HTERT RPE-1 (cell line): ENCODE measurements around the gene SDF2.
"Not testable (repeated sequence)": the region's sequence is repeated elsewhere in the genome, so short reads cannot be mapped to it uniquely, and the experiment has no call there.

Experiments
- in situ Hi-C: fragments of 300-500 bp; cut with MboI; formaldehyde crosslinking; loops from 4 replicates; pipeline ENCODE4 v1.14.3; 2020; ENCODE audit warnings: low sequenced_read_pairs

Gene SDF2

GRCh38 chr17:28635506-28635905, 26.2 kb downstream of the SDF2 start:
- in situ Hi-C loops: no loop called here

- in situ Hi-C loops: no loop called here
Measured at GRCh38 chr17:28634206-28634865, 27.4 kb downstream of the SDF2 start.

GRCh38 chr17:28626818-28627217, 34.9 kb downstream of the SDF2 start:
- in situ Hi-C loops: no loop called here

DNA sequence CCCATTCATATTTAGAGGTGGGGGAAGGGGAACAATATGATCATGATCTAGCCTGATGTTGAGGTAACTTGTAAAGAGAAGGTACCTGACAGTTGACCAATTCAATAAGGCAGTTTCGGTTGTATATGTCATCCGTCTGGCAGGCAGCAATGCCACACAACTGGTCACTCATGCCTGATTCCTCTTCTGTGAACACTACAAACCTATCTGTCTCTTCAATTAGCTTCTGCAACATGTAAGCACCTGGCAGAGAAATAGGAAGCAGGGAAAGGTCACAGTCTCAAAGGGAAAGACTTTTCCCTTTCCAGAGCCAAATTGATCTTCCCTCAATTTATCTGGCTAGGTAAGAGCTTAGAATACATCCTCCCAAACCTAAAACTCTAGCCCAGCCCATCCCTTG, 37.6 kb downstream of the SDF2 start:
- in situ Hi-C loops: no loop called here

- in situ Hi-C loops: no loop called here
Measured at GRCh38 chr17:28623696-28624095, 38.0 kb downstream of the SDF2 start.

GRCh38 chr17:28622186-28622585, 39.5 kb downstream of the SDF2 start:
- in situ Hi-C loops: no loop called here

- in situ Hi-C loops: no loop called here
Measured at GRCh38 chr17:28620010-28620409, 41.7 kb downstream of the SDF2 start.

DNA sequence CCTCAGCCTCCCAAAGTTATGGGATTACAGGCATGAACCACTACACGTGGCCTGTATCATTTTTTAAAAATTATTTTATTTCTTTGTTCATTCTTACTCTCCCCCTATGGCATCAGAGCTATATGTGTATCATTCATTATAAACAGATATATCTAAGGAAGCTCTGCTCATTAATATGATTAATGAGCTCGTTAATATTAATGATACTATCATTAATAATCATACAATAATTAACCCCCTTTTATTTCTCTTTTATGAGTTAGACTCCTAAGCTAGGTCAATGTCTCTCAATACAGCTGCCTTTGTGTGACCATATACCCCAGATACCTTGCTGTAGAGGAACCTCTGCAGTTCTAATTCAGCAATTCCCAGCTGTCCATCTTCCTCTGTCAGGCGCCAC, 43.2 kb downstream of the SDF2 start:
- in situ Hi-C loops: no loop called here

- in situ Hi-C loops: no loop called here
Measured at GRCh38 chr17:28616281-28616680, 45.4 kb downstream of the SDF2 start.

GRCh38 chr17:28615260-28615940, 46.3 kb downstream of the SDF2 start:
- in situ Hi-C loops: no loop called here

GRCh38 chr17:28613931-28614381, 47.8 kb downstream of the SDF2 start, which contains the start of gene RSKR:
TSS of gene RSKR (minus strand) at chr17:28614185. CDS start at chr17:28614161, 24 bp downstream.
- in situ Hi-C loops: no loop called here

- in situ Hi-C loops: no loop called here
Measured at GRCh38 chr17:28612936-28613872, 48.5 kb downstream of the SDF2 start.

- in situ Hi-C loops: no loop called here
Measured at GRCh38 chr17:28612531-28612930, 49.2 kb downstream of the SDF2 start.

DNA sequence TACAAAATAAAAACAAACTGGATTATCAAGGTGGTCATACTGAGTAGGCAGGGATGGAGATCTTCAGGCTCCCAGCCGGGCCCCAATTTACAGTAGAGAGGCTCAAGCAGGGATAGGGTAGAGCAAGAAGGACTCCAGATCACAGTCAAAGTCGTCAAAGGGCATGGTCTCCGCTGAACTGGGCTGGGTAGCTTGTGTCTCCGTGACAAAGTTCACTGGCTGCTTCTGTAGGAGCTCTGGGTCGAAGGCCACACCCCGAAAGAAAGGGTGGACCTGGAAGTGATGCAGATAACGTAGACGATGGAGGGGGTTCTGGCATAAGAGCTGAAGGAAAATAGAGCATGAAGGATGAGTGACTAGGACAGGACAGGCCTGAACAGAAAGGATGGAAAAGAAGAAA, 51.3 kb downstream of the SDF2 start:
- in situ Hi-C loops: no loop called here

DNA sequence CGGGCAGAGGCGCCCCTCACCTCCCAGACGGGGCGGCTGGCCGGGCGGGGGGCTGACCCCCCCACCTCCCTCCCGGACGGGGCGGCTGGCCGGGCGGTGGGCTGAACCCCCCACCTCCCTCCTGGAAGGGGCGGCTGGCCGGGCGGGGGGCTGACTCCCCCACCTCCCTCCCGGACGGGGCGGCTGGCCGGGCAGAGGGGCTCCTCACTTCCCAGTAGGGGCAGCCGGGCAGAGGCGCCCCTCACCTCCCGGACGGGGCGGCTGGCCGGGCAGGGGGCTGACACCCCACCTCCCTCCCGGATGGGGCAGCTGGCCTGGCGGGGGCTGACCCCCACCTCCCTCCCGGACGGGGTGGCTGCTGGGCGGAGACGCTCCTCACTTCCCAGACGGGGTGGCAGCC, 57.7 kb downstream of the SDF2 start:
- in situ Hi-C loops: not testable (repeated sequence)

DNA sequence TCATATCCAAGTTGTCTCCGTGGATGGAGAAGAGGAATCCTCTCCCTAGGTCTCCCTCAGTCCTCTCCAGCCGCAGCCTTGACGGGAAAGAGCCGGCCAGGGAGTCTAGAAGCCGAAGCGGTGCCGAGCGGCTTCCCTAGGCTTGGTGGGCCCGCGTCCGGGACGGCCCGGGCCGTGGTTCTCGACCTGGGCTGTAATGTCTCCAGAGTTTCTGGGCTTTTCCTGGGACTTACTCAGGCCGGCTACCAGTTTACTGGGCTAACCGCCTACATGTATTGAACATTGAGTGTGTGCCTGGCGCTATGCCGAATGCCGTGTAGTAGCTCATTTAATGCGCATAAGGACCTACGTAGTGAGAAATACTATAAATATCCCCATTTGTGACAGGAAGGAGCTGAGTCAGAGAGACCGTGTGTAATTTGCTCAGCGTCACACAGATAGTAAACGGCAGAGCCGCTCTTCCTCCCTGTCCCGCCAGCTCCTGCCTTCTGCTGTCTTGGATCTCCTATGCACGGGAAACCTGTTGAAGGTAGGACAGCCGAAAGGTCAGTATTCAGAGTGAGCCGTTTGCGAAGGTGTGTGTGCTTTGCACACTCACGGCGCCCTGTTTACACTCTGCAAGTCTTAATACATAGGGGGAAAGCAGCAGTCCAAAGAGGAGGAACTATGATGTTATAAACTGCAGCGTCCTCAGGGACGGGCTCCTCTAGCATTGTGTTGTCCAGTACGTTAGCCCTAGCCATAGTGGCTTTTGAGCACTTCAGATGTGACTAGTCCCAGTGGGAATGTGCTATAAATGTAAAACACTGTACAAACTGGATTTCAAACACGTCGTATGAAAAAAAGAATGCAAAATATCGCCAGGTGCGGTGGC, 62.2 kb downstream of the SDF2 start:
- in situ Hi-C loops: no loop called here

GRCh38 chr17:28598799-28599310, 62.9 kb downstream of the SDF2 start, which contains the start of gene SPAG5:
TSS of gene SPAG5 (minus strand) at chr17:28599025. CDS start at chr17:28598946, 79 bp downstream.
- in situ Hi-C loops: no loop called here

- in situ Hi-C loops: no loop called here
Measured at GRCh38 chr17:28598389-28598788, 63.3 kb downstream of the SDF2 start.
